HCT116 (cell line): ENCODE measurements around the gene MYL6B. TPM values are rescaled to one million over a fixed set of nuclear protein-coding genes. Genes with fewer than 3 reads are reported as not detected.

Source experiments
- ATAC-seq: fragments of 200-7000 bp; cut with Tn5 transposase; 2 replicates; pipeline ENCODE4 v1.9.1; 2020; ENCODE audit warnings: mild to moderate bottlenecking, moderate library complexity
- BruUV-seq: library from RNA; stranded (reverse); fragments of 400-500 nt; replicated peaks from 2 replicates; lab custom pipeline; 2021; lab: Mats Ljungman, UMichigan
- CTCF ChIA-PET: fragments of 300-600 bp; sonication (Branson Sonifier 250); formaldehyde crosslinking; loops from one replicate; lab custom pipeline; 2021; ENCODE audit warnings: antibody characterized with exemption; lab: Charles Lee
- POLR2A ChIA-PET: fragments of 300-600, 350-600 bp; sonication (Branson Sonifier 250); formaldehyde crosslinking; loops from one replicate; lab custom pipeline; 2021; ENCODE audit warnings: antibody characterized with exemption; lab: Charles Lee
- RAD21 ChIA-PET, 2 experiments: fragments of 300-600 bp; sonication (Branson Sonifier 250); formaldehyde crosslinking; loops; one replicate each; lab custom pipeline; 2023; ENCODE audit warnings: low total read pairs in 2 of 2; ENCODE audit not compliant: uncharacterized antibody in 2 of 2, unreplicated experiment in 2 of 2, low non-redundant PET in 1 of 2; lab: Charles Lee
- DNase-seq: peaks from one replicate; pipeline ENCODE4 v3.0.0-alpha.2; 2010; ENCODE audit warnings: low read depth, low spot score
- H2AFZ ChIP-seq: fragments of 200-600 bp; shearing (Covaris generic), sonication (generic); 2 replicates; pipeline ENCODE4 v1.6.1; 2017; ENCODE audit warnings: low read depth, mixed run types, mixed read lengths, antibody characterized with exemption, low read length; ENCODE audit not compliant: poor library complexity, severe bottlenecking
- H3K27ac ChIP-seq: 2 replicates; pipeline ENCODE4 v1.5.1; 2012; ENCODE audit warnings: low read depth, low read length
- H3K27me3 ChIP-seq: fragments of 200-600 bp; sonication (generic); 2 replicates; pipeline ENCODE4 v1.6.1; 2016; ENCODE audit warnings: mixed run types, low read length, mixed read lengths; ENCODE audit not compliant: insufficient read depth
- H3K36me3 ChIP-seq, 2 experiments: fragments of 200-500 bp in 1 of 2; fragments of 200-600 bp in 1 of 2; sonication (Bioruptor generic) in 1 of 2; sonication (generic) in 1 of 2; 2 replicates each; pipeline versions ENCODE4 v1.5.1 to v1.6.1; 2014 to 2016; ENCODE audit warnings: low read length in 2 of 2, inconsistent platforms in 1 of 2, mixed read lengths in 1 of 2, mixed run types in 1 of 2; ENCODE audit not compliant: insufficient read depth in 2 of 2, control insufficient read depth in 1 of 2
- H3K4me1 ChIP-seq, 2 experiments: fragments of 200-600 bp in 1 of 2; sonication (generic) in 1 of 2; 2 replicates each; pipeline versions ENCODE4 v1.5.1 to v1.6.1; 2012 to 2017; ENCODE audit warnings: low read length in 2 of 2, inconsistent platforms in 1 of 2, mild to moderate bottlenecking in 1 of 2, mixed read lengths in 1 of 2, mixed run types in 1 of 2, moderate library complexity in 1 of 2; ENCODE audit not compliant: insufficient read depth in 2 of 2, control insufficient read depth in 1 of 2
- H3K4me2 ChIP-seq: fragments of 200-600 bp; sonication (generic); 2 replicates; pipeline ENCODE4 v1.6.1; 2017; ENCODE audit warnings: mixed run types, low read length, mixed read lengths
- H3K4me3 ChIP-seq, 2 experiments: fragments of 200-600 bp in 1 of 2; sonication (generic) in 1 of 2; replicated peaks in 1 of 2; 2 replicates each; pipeline ENCODE4 v1.5.1; 2011 to 2016; ENCODE audit warnings: low read length in 2 of 2, control low read depth in 1 of 2, low read depth in 1 of 2, mild to moderate bottlenecking in 1 of 2, mixed read lengths in 1 of 2, mixed run types in 1 of 2
- H3K79me2 ChIP-seq: fragments of 200-600 bp; sonication (generic); 2 replicates; pipeline ENCODE4 v1.6.1; 2017; ENCODE audit warnings: mild to moderate bottlenecking, mixed run types, low read length, moderate library complexity, mixed read lengths; ENCODE audit not compliant: insufficient read depth
- H3K9ac ChIP-seq: fragments of 200-600 bp; sonication (generic); 2 replicates; pipeline ENCODE4 v1.6.1; 2016; ENCODE audit warnings: low read length, mixed read lengths
- H3K9me2 ChIP-seq: fragments of 200-600 bp; sonication (generic), shearing (Covaris generic); 2 replicates; pipeline ENCODE4 v1.6.1; 2017; ENCODE audit warnings: mixed run types, mild to moderate bottlenecking, moderate library complexity; ENCODE audit not compliant: insufficient read depth
- H3K9me3 ChIP-seq, 2 experiments: fragments of 200-500 bp in 1 of 2; fragments of 200-600 bp in 1 of 2; sonication (Bioruptor generic) in 1 of 2; sonication (generic) in 1 of 2; 2 replicates each; pipeline ENCODE4 v1.6.1; 2014 to 2017; ENCODE audit warnings: low read length in 2 of 2, mixed read lengths in 2 of 2, inconsistent platforms in 1 of 2, low read depth in 1 of 2, mild to moderate bottlenecking in 1 of 2, mixed run types in 1 of 2, moderate library complexity in 1 of 2; ENCODE audit not compliant: control insufficient read depth in 1 of 2, insufficient read depth in 1 of 2
- H4K20me1 ChIP-seq: fragments of 200-600 bp; sonication (generic), shearing (Covaris generic); 2 replicates; pipeline ENCODE4 v1.6.1; 2017; ENCODE audit warnings: mixed run types, mild to moderate bottlenecking, moderate library complexity; ENCODE audit not compliant: insufficient read depth
- CEBPB ChIP-seq: IDR thresholded peaks from 2 replicates; pipeline ENCODE4 v1.6.1; 2012; ENCODE audit warnings: low read depth
- ELF1 ChIP-seq: IDR thresholded peaks from 2 replicates; pipeline ENCODE4 v1.6.1; 2012; ENCODE audit warnings: low read depth, borderline replicate concordance
- EZH2 ChIP-seq: fragments of 200-600 bp; sonication (generic); IDR thresholded peaks from 2 replicates; pipeline ENCODE4 v1.6.1; 2017; ENCODE audit warnings: antibody characterized with exemption, mixed run types
- FOSL1 ChIP-seq: IDR thresholded peaks from 2 replicates; pipeline ENCODE4 v1.6.1; 2012; ENCODE audit warnings: low read depth
- POLR2A ChIP-seq: IDR thresholded peaks from 2 replicates; pipeline ENCODE4 v1.7.0; 2011; ENCODE audit warnings: borderline replicate concordance; ENCODE audit not compliant: insufficient read depth, insufficient read length; ENCODE audit errors: extremely low read depth
- POLR2AphosphoS5 ChIP-seq: IDR thresholded peaks from 2 replicates; pipeline ENCODE4 v1.6.1; 2011; ENCODE audit warnings: mild to moderate bottlenecking, low read depth, low read length, moderate library complexity
- SP1 ChIP-seq: IDR thresholded peaks from 2 replicates; pipeline ENCODE4 v1.6.1; 2012; ENCODE audit warnings: low read depth
- ZFX ChIP-seq: fragments of 450-650 bp; IDR thresholded peaks from 2 replicates; pipeline ENCODE4 v1.6.1; 2017
- ZNF274 ChIP-seq: fragments of 200-500 bp; sonication (Bioruptor generic); IDR thresholded peaks from 2 replicates; pipeline ENCODE4 v1.6.1; 2014; ENCODE audit warnings: mild to moderate bottlenecking, low read depth, low read length, inconsistent platforms
- intact Hi-C: fragments of 100-400 bp; cut with micrococcal nuclease; formaldehyde crosslinking; loops from 2 replicates; pipeline ENCODE4 v1.10.0; 2022
- total RNA-seq: library from RNA; stranded (reverse); gene quantifications from one replicate; pipeline ENCODE4 v1.2.1, GENCODE V29; 2021; ENCODE audit not compliant: unreplicated experiment
- TF ChIP-seq, protein P1 (sequence below): IDR thresholded peaks from 2 replicates; pipeline ENCODE4 v1.6.1; 2011; ENCODE audit warnings: mild to moderate bottlenecking, low read length, moderate library complexity; ENCODE audit not compliant: insufficient replicate concordance; ENCODE audit errors: extremely low read depth

Gene MYL6B
- total RNA-seq, 1 experiment from 2014 or later = 94.3 TPM

DNA sequence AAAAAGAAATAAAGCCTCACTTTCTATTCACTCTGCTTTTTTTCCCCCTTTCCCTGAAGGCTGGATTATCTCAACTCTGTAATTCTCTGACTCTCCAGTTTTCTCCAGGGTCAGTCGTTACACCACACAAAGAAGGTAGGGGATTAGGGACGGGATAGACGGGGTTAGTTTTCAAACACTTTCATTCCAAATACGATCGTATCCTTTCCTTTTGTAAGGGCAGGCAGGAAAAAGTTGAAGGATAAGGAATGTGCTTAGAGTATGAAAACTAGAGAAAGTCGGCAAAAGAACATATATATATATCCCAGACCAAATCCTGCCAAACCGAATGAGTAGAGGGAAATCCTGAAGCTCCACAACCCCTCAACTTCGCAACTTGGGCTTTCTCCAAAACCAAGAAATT, 24.9 kb upstream of the MYL6B start:
- Histone ChIP-seq H3K27me3 (no peaks in the 10 kb centered on the region), H3K27ac (peak overlapping the region; percentile 2; the same call in 1 of the 2 replicates), H3K36me3 (peaks cover 12 to 24% of the 10 kb centered on the region in 2 experiments; a peak in 3 of 4 replicates), H3K9me3 (no peaks in the 10 kb centered on the region), H3K79me2 (peaks cover 29% of the 10 kb centered on the region), H4K20me1 (no peaks in the 10 kb centered on the region), H2AFZ (no peak overlapping the region), H3K4me3 (peak overlapping the region; percentile 19 to 22; a peak in 3 of 4 replicates), H3K9me2 (no peaks in the 10 kb centered on the region), H3K4me2 (peak overlapping the region; percentile 66), H3K9ac (peak overlapping the region; percentile 32), H3K4me1 (peaks cover 16 to 33% of the 10 kb centered on the region in 2 experiments)
- intact Hi-C loops = loop anchor here (2.0 kb wide), 1 partner anchor 337 kb away; no protein-coding TSS in a partner anchor
- TSS peak; percentile 89 for BruUV-seq
- DNase-seq = no peak
- RAD21 ChIA-PET = interaction anchor here (1.1 to 1.3 kb wide), 2 partner anchors 24 to 62 kb away, joined by 3 to 6 read pairs; partner anchors contain the start of genes MYL6B (in 1 of the 2) and SMARCC2 (in 1 of the 2)
- CTCF ChIA-PET = interaction anchor here (0.7 to 1.9 kb wide), 8 partner anchors 9 to 389 kb away, joined by 3 to 24 read pairs (median 4); partner anchors contain the start of genes MYL6, MYL6B, PA2G4 and SMARCC2
- ATAC-seq = no peak
- POLR2A ChIA-PET = interaction anchor here (0.6 to 2.8 kb wide), 18 partner anchors 7 to 389 kb away, joined by 3 to 42 read pairs (median 6); partner anchors contain the start of genes MYL6, MYL6B, PA2G4 and RNF41
- TF ChIP-seq EZH2 (no peak), FOSL1 (no peak), POLR2A (no peak), POLR2AphosphoS5 (no peak), CEBPB (no peak), SP1 (no peak), ZNF274 (no peak), ZFX (no peak), ELF1 (no peak)
- TF ChIP-seq, protein P1, sequence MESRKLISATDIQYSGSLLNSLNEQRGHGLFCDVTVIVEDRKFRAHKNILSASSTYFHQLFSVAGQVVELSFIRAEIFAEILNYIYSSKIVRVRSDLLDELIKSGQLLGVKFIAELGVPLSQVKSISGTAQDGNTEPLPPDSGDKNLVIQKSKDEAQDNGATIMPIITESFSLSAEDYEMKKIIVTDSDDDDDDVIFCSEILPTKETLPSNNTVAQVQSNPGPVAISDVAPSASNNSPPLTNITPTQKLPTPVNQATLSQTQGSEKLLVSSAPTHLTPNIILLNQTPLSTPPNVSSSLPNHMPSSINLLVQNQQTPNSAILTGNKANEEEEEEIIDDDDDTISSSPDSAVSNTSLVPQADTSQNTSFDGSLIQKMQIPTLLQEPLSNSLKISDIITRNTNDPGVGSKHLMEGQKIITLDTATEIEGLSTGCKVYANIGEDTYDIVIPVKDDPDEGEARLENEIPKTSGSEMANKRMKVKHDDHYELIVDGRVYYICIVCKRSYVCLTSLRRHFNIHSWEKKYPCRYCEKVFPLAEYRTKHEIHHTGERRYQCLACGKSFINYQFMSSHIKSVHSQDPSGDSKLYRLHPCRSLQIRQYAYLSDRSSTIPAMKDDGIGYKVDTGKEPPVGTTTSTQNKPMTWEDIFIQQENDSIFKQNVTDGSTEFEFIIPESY = no peak
